Body of pancreas (tissue), 4 donors: ENCODE results near the gene SLC9A7.

Experiments
- POLR2A ChIP-seq, 3 donors: fragments of 450-650 bp; IDR thresholded peaks; one replicate each; pipeline ENCODE4 v1.6.1; 2016; ENCODE audit warnings: antibody characterized with exemption in 3 of 3, mild to moderate bottlenecking in 2 of 3
- TF ChIP-seq, protein P1 (sequence below), 7 experiments: fragments of 450-650 bp in 4 of 7; fragments of 200-600 bp in 3 of 7; sonication (generic) in 3 of 7; IDR thresholded peaks; one replicate each; pipeline ENCODE4 v1.5.1; 2016 to 2019; ENCODE audit warnings: antibody characterized with exemption in 7 of 7

DNA sequence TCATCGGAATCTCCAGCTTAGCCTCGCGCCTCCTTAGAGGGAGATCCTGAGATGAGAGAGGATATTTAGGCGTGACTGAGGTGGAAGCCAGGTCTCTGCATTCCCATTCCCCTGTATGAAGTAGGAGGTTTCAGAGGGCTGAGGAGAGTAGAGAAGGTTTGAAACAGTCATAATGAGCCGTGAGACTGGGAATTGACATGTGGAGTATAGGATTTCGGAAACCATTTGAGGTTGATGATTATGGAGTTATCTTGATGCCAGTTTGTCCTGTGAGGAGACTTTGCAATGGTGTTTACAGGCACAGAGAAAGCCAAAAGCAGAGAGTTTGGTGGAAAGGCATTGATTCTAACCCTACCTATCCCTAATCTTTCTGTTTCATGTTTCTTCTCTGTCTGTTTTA, 183.3 kb downstream of the SLC9A7 start:
- TF ChIP-seq, protein P1, sequence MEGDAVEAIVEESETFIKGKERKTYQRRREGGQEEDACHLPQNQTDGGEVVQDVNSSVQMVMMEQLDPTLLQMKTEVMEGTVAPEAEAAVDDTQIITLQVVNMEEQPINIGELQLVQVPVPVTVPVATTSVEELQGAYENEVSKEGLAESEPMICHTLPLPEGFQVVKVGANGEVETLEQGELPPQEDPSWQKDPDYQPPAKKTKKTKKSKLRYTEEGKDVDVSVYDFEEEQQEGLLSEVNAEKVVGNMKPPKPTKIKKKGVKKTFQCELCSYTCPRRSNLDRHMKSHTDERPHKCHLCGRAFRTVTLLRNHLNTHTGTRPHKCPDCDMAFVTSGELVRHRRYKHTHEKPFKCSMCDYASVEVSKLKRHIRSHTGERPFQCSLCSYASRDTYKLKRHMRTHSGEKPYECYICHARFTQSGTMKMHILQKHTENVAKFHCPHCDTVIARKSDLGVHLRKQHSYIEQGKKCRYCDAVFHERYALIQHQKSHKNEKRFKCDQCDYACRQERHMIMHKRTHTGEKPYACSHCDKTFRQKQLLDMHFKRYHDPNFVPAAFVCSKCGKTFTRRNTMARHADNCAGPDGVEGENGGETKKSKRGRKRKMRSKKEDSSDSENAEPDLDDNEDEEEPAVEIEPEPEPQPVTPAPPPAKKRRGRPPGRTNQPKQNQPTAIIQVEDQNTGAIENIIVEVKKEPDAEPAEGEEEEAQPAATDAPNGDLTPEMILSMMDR (IDR thresholded peaks at IDR 0.05) = no peak
- no peak for TF ChIP-seq POLR2A (IDR thresholded peaks at IDR 0.05)
